Measurements from ENCODE around the gene LGR4. TPM values are rescaled to one million over a fixed set of nuclear protein-coding genes. Genes with fewer than 3 reads are reported as not detected.

The LGR4 gene
- total and polyA plus RNA-seq, 2 of the 13 experiments (the other 11 are each of a cell fraction or from before 2014, with no cell fraction given), result 42.1 to 68.7 TPM

DNA sequence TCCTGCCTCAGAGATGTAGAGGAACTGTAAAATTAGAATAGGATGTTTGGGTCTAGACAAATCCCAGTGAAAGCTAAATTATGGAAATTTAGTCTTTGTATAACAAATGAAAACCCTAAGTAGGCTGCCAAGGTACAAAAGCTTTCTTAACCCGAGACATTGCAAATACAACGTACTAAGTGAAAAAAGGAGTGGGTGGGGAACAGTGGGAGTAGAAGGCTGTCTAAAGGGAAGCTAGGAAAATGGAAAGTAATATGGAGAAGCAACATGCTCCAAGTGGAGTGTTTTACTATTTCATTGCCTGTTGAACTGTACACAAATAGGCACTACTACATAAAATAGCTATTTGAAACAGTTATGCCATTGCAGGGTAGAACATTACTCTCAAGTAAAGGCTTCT lies 40.8 kb upstream of the LGR4 start:
- no peak overlapping the region for H3K27ac ChIP-seq (ENCODE audit: extremely low read length, insufficient read depth, low read length)
- no peaks in the 10 kb centered on the region for H3K27me3 ChIP-seq (ENCODE audit: control insufficient read depth in 1 of 2, insufficient read depth in 2 of 2, low read length in 2 of 2)
- FAIRE-seq (no peak), ATAC-seq (no peak), DNase-seq (ENCODE audit: low spot score) (no peak)
- in situ Hi-C loops (cut with HindIII; ENCODE audit: extremely low pct_ligation_motif_present, low pct_unique_long_range_greater_than_20kb) (no loop called here), intact Hi-C loops (cut with micrococcal nuclease; ENCODE audit: unreplicated experiment) (no loop called here)
- no peaks in the 10 kb centered on the region for H3K79me2 ChIP-seq (ENCODE audit: insufficient read depth, low read length)
- WGBS (ENCODE audit: low lambda C conversion rate), result 59% methylated on average over 2 of the region's 2 CpGs
- no peak overlapping the region for H3K4me3 ChIP-seq (replicated peaks in 1 of 3; ENCODE audit: insufficient read depth in 1 of 3, low read depth in 2 of 3, low read length in 3 of 3)
- H3K9me3 ChIP-seq (ENCODE audit: low read length), result no peaks in the 10 kb centered on the region
- CTCF ChIA-PET (ENCODE audit: low intra/inter-chr PET ratio, low total read pairs), result no interaction called here
- no peak overlapping the region for H3K4me2 ChIP-seq (ENCODE audit: low read depth, low read length)
- H3K9ac ChIP-seq (ENCODE audit: insufficient read depth, low read depth, low read length), result no peak overlapping the region
- POLR2A ChIA-PET, result no interaction called here
- H4K20me1 ChIP-seq (ENCODE audit: insufficient read depth, low read length), result no peaks in the 10 kb centered on the region
- H2AFZ ChIP-seq (ENCODE audit: low read length), result no peak overlapping the region
- peaks cover 16% of the 10 kb centered on the region for H3K4me1 ChIP-seq (ENCODE audit: insufficient read depth, low read length)
- BruUV-seq (replicated peaks), result no TSS peak
- H3K36me3 ChIP-seq (replicated peaks in 1 of 2; ENCODE audit: control insufficient read depth in 1 of 2, insufficient read depth in 2 of 2, low read length in 2 of 2), result no peaks in the 10 kb centered on the region
- TF ChIP-seq PCBP2 (optimal IDR thresholded peaks at IDR 0.05; ENCODE audit: low read depth, low read length, poor library complexity, severe bottlenecking), result no peak
- TF ChIP-seq ZNF703 (CRISPR knock-in tag; IDR thresholded peaks at IDR 0.05; ENCODE audit: borderline replicate concordance), result no peak
- TF ChIP-seq HHEX (CRISPR knock-in tag; IDR thresholded peaks at IDR 0.05), result no peak
- TF ChIP-seq, protein P1, sequence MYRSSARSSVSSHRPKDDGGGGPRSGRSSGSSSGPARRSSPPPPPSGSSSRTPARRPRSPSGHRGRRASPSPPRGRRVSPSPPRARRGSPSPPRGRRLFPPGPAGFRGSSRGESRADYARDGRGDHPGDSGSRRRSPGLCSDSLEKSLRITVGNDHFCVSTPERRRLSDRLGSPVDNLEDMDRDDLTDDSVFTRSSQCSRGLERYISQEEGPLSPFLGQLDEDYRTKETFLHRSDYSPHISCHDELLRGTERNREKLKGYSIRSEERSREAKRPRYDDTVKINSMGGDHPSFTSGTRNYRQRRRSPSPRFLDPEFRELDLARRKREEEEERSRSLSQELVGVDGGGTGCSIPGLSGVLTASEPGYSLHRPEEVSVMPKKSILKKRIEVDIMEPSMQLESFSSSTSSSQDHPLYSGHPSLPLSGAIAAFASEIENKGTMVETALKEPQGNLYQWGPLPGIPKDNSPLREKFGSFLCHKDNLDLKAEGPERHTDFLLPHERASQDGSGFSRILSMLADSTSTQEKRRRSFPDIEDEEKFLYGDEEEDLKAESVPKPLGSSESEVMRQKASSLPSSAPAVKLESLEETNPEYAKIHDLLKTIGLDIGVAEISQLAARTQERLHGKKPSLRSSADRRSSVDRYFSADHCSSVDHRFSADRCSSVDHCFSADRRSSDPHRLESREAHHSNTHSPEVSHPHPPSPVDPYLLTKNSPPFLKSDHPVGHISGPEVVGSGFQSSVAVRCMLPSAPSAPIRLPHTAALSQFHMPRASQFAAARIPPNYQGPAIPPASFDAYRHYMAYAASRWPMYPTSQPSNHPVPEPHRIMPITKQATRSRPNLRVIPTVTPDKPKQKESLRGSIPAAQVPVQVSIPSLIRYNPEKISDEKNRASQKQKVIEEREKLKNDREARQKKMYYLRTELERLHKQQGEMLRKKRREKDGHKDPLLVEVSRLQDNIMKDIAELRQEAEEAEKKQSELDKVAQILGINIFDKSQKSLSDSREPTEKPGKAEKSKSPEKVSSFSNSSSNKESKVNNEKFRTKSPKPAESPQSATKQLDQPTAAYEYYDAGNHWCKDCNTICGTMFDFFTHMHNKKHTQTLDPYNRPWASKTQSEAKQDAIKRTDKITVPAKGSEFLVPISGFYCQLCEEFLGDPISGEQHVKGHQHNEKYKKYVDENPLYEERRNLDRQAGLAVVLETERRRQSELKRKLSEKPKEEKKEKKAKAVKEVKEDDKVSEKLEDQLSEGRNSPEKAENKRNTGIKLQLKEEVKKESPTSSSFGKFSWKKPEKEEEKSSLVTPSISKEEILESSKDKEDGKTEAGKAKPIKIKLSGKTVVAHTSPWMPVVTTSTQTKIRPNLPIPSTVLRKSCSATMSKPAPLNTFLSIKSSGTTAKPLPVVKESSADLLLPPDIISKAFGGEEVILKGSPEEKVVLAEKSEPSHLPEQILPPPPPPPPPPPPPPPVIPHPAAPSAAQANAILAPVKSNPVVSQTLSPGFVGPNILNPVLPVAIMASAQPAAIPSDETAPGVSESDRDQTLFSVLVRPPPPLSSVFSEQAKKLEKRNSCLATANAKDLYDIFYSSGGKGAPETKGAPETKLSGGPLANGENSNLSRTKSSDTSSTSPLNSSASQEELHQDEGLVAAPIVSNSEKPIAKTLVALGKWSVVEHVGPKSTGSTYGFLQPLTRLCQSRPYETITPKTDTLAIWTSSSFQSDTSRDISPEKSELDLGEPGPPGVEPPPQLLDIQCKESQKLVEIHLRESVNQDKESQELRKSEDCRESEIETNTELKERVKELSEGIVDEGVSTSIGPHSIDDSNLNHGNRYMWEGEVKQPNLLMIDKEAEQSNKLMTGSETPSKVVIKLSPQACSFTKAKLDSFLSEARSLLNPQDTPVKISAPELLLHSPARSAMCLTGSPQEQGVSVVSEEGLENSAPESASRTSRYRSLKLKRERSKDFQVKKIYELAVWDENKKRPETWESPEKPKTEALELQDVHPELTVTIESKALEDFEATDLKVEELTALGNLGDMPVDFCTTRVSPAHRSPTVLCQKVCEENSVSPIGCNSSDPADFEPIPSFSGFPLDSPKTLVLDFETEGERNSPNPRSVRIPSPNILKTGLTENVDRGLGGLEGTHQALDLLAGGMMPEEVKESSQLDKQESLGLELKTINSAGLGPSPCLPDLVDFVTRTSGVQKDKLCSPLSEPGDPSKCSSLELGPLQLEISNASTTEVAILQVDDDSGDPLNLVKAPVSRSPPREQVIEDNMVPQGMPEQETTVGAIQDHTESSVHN (CRISPR knock-in tag; IDR thresholded peaks at IDR 0.05), result no peak
- no peak for TF ChIP-seq ZKSCAN8 (CRISPR knock-in tag; IDR thresholded peaks at IDR 0.05; ENCODE audit: borderline replicate concordance)
- no peak for TF ChIP-seq DPF2 (CRISPR knock-in tag; IDR thresholded peaks at IDR 0.05; ENCODE audit: borderline replicate concordance, low read depth)
- TF ChIP-seq ZNF781 (CRISPR knock-in tag; IDR thresholded peaks at IDR 0.05; ENCODE audit: borderline replicate concordance, not compliant biosample characterization), result no peak
- no peak for TF ChIP-seq ZNF367 (CRISPR knock-in tag; IDR thresholded peaks at IDR 0.05; ENCODE audit: borderline replicate concordance)
- TF ChIP-seq ZNF605 (CRISPR knock-in tag; IDR thresholded peaks at IDR 0.05), result no peak
- TF ChIP-seq ZNF510 (CRISPR knock-in tag; IDR thresholded peaks at IDR 0.05; ENCODE audit: low read depth), result no peak
- TF ChIP-seq, protein P2, sequence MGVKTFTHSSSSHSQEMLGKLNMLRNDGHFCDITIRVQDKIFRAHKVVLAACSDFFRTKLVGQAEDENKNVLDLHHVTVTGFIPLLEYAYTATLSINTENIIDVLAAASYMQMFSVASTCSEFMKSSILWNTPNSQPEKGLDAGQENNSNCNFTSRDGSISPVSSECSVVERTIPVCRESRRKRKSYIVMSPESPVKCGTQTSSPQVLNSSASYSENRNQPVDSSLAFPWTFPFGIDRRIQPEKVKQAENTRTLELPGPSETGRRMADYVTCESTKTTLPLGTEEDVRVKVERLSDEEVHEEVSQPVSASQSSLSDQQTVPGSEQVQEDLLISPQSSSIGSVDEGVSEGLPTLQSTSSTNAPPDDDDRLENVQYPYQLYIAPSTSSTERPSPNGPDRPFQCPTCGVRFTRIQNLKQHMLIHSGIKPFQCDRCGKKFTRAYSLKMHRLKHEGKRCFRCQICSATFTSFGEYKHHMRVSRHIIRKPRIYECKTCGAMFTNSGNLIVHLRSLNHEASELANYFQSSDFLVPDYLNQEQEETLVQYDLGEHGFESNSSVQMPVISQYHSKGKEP (CRISPR knock-in tag; IDR thresholded peaks at IDR 0.05), result no peak
- TF ChIP-seq CC2D1A (CRISPR knock-in tag; IDR thresholded peaks at IDR 0.05), result no peak
- TF ChIP-seq FOXJ3 (CRISPR knock-in tag; IDR thresholded peaks at IDR 0.05; ENCODE audit: borderline replicate concordance), result no peak
- no peak for TF ChIP-seq FOXP1 (IDR thresholded peaks at IDR 0.05)
- TF ChIP-seq FOXP1 (CRISPR knock-in tag; IDR thresholded peaks at IDR 0.05), result no peak
- TF ChIP-seq ZNF747 (CRISPR knock-in tag; IDR thresholded peaks at IDR 0.05; ENCODE audit: borderline replicate concordance), result no peak
- TF ChIP-seq ETV5 (CRISPR knock-in tag; IDR thresholded peaks at IDR 0.05; ENCODE audit: borderline replicate concordance), result no peak
- TF ChIP-seq GATAD2A (CRISPR knock-in tag; IDR thresholded peaks at IDR 0.05), result no peak

All from HepG2 (cell line).